HepG2 (cell line): ENCODE data around the gene RAB29. TPM values are rescaled to one million over a fixed set of nuclear protein-coding genes. Genes with fewer than 3 reads are reported as not detected.

ENCODE experiments used
- ARHGAP35 ChIP-seq: sonication (generic); formaldehyde crosslinking; IDR thresholded peaks from 2 replicates; pipeline ENCODE4 v1.9.0; 2022; ENCODE audit warnings: mild to moderate bottlenecking, inconsistent platforms, moderate library complexity, missing genetic modification reagents, borderline replicate concordance
- FOSL2 ChIP-seq: sonication (generic); formaldehyde crosslinking; IDR thresholded peaks from 2 replicates; pipeline ENCODE4 v1.4.0; 2020; ENCODE audit warnings: missing genetic modification reagents
- GZF1 ChIP-seq: sonication (generic); formaldehyde crosslinking; IDR thresholded peaks from 2 replicates; pipeline ENCODE4 v1.5.1; 2020; ENCODE audit warnings: mild to moderate bottlenecking, missing genetic modification reagents
- HOXA3 ChIP-seq: sonication (generic); formaldehyde crosslinking; IDR thresholded peaks from 2 replicates; pipeline ENCODE4 v1.5.0; 2020; ENCODE audit warnings: missing genetic modification reagents
- HOXA9 ChIP-seq: sonication (generic); formaldehyde crosslinking; IDR thresholded peaks from 2 replicates; pipeline ENCODE4 v1.8.1; 2022; ENCODE audit warnings: missing genetic modification reagents, mild to moderate bottlenecking, moderate library complexity, borderline replicate concordance
- HOXD1 ChIP-seq: sonication (generic); formaldehyde crosslinking; IDR thresholded peaks from 2 replicates; pipeline ENCODE4 v1.5.0; 2020; ENCODE audit warnings: missing genetic modification reagents
- KAT2B ChIP-seq: fragments of 150-350 bp; IDR thresholded peaks from 2 replicates; pipeline ENCODE4 v1.6.1; 2014; ENCODE audit warnings: low read depth, low read length, borderline replicate concordance
- KDM2A ChIP-seq: sonication (generic); formaldehyde crosslinking; IDR thresholded peaks from 2 replicates; pipeline ENCODE4 v1.4.0; 2020; ENCODE audit warnings: low read depth, missing genetic modification reagents, borderline replicate concordance
- PAXIP1 ChIP-seq: sonication (generic); formaldehyde crosslinking; conservative IDR thresholded peaks from 2 replicates; pipeline ENCODE4 v1.4.0; 2020; ENCODE audit warnings: mild to moderate bottlenecking, missing genetic modification reagents, moderate library complexity
- SAFB2 ChIP-seq: sonication (generic); formaldehyde crosslinking; IDR thresholded peaks from 2 replicates; pipeline ENCODE4 v1.5.1; 2020; ENCODE audit warnings: missing genetic modification reagents, low read depth, mild to moderate bottlenecking, borderline replicate concordance
- SRSF4 ChIP-seq: fragments of 200-400 bp; formaldehyde crosslinking; IDR thresholded peaks from one replicate; pipeline ENCODE4 v1.6.1; 2018; ENCODE audit warnings: mild to moderate bottlenecking, low read depth, low read length, moderate library complexity; ENCODE audit not compliant: poor library complexity, severe bottlenecking
- SYNCRIP ChIP-seq: fragments of 200-400 bp; formaldehyde crosslinking; IDR thresholded peaks from 2 replicates; pipeline ENCODE4 v1.6.1; 2018; ENCODE audit warnings: mild to moderate bottlenecking, low read depth, low read length; ENCODE audit not compliant: insufficient read depth
- TAF1 ChIP-seq: sonication (generic); formaldehyde crosslinking; IDR thresholded peaks from 2 replicates; pipeline ENCODE4 v1.4.0; 2020; ENCODE audit warnings: missing genetic modification reagents
- YY1 ChIP-seq: IDR thresholded peaks from 2 replicates; pipeline ENCODE4 v1.6.1; 2011; ENCODE audit warnings: low read length, low read depth, moderate library complexity, mild to moderate bottlenecking; ENCODE audit not compliant: insufficient read depth, insufficient replicate concordance
- ZNF414 ChIP-seq: sonication (generic); formaldehyde crosslinking; IDR thresholded peaks from 2 replicates; pipeline ENCODE4 v1.5.0; 2020; ENCODE audit warnings: missing genetic modification reagents
- ZNF546 ChIP-seq: sonication (generic); formaldehyde crosslinking; conservative IDR thresholded peaks from 2 replicates; pipeline ENCODE4 v1.8.1; 2023; ENCODE audit warnings: mild to moderate bottlenecking, missing genetic modification reagents
- ZNF572 ChIP-seq: sonication (generic); formaldehyde crosslinking; IDR thresholded peaks from 2 replicates; pipeline ENCODE4 v1.5.1; 2020; ENCODE audit warnings: mild to moderate bottlenecking, missing genetic modification reagents
- ZNF841 ChIP-seq: sonication (generic); formaldehyde crosslinking; IDR thresholded peaks from 2 replicates; pipeline ENCODE4 v1.8.1; 2023; ENCODE audit warnings: missing genetic modification reagents, borderline replicate concordance
- polyA plus RNA-seq, 8 experiments: library from polyadenylated mRNA; depleted of rRNA in 3 of 8; stranded (reverse) in 7 of 8; unstranded in 1 of 8; fragments of >200 nt; fragmentation: Illumina TruSeq in 4 of 8; extraction: Trizol in 4 of 8; gene quantifications; 2 replicates each; pipeline versions ENCODE4 v1.2.1 to v1.2.3, GENCODE V29; 2011 to 2016; ENCODE audit warnings: low read depth in 4 of 8, missing spikeins in 1 of 8, mixed read lengths in 1 of 8; ENCODE audit not compliant: insufficient read depth in 1 of 8
- total RNA-seq, 5 experiments: library from RNA; depleted of rRNA; stranded (reverse); fragments of >200 nt; fragmentation: Illumina TruSeq; extraction: Trizol; gene quantifications; 2 replicates each; pipeline ENCODE4 v1.2.3, GENCODE V29; 2016; ENCODE audit warnings: low read depth in 1 of 5
- TF ChIP-seq, protein P1 (sequence below), 2 experiments: IDR thresholded peaks; 2 replicates each; pipeline ENCODE4 v1.6.1; 2011 to 2012; ENCODE audit warnings: low read length in 2 of 2, borderline replicate concordance in 1 of 2, low read depth in 1 of 2, mild to moderate bottlenecking in 1 of 2, moderate library complexity in 1 of 2

RAB29 gene
- total and polyA plus RNA-seq, 2 of the 13 experiments (the other 11 are each of a cell fraction or from before 2014, with no cell fraction given), result 8.7 to 10.1 TPM

- TF ChIP-seq PAXIP1 (CRISPR knock-in tag), result peak; percentile 42; the same call in 1 of the 2 replicates
- no peak for TF ChIP-seq ZNF414 (CRISPR knock-in tag)
- peak; percentile 3; the same call in 1 of the 2 replicates for TF ChIP-seq FOSL2 (CRISPR knock-in tag)
- TF ChIP-seq YY1, result peak; percentile 92
- TF ChIP-seq SYNCRIP, result no peak
- peak; percentile 32; the same call in 1 of the 2 replicates for TF ChIP-seq TAF1 (CRISPR knock-in tag)
- no peak for TF ChIP-seq GZF1
- TF ChIP-seq SRSF4, result no peak
- no peak for TF ChIP-seq SAFB2 (CRISPR knock-in tag)
- TF ChIP-seq ARHGAP35, result no peak
- TF ChIP-seq HOXD1 (CRISPR knock-in tag), result no peak
- no peak for TF ChIP-seq KAT2B
- peak; percentile 98 for TF ChIP-seq HOXA3 (CRISPR knock-in tag)
- TF ChIP-seq, protein P1, sequence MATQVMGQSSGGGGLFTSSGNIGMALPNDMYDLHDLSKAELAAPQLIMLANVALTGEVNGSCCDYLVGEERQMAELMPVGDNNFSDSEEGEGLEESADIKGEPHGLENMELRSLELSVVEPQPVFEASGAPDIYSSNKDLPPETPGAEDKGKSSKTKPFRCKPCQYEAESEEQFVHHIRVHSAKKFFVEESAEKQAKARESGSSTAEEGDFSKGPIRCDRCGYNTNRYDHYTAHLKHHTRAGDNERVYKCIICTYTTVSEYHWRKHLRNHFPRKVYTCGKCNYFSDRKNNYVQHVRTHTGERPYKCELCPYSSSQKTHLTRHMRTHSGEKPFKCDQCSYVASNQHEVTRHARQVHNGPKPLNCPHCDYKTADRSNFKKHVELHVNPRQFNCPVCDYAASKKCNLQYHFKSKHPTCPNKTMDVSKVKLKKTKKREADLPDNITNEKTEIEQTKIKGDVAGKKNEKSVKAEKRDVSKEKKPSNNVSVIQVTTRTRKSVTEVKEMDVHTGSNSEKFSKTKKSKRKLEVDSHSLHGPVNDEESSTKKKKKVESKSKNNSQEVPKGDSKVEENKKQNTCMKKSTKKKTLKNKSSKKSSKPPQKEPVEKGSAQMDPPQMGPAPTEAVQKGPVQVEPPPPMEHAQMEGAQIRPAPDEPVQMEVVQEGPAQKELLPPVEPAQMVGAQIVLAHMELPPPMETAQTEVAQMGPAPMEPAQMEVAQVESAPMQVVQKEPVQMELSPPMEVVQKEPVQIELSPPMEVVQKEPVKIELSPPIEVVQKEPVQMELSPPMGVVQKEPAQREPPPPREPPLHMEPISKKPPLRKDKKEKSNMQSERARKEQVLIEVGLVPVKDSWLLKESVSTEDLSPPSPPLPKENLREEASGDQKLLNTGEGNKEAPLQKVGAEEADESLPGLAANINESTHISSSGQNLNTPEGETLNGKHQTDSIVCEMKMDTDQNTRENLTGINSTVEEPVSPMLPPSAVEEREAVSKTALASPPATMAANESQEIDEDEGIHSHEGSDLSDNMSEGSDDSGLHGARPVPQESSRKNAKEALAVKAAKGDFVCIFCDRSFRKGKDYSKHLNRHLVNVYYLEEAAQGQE (IDR thresholded peaks at IDR 0.05; ENCODE audit: borderline replicate concordance in 1 of 2, low read depth in 1 of 2, low read length in 2 of 2), result no peak
- TF ChIP-seq ZNF572 (CRISPR knock-in tag), result no peak
- no peak for TF ChIP-seq ZNF546 (CRISPR knock-in tag)
- TF ChIP-seq KDM2A, result peak; percentile 69
- no peak for TF ChIP-seq HOXA9 (CRISPR knock-in tag)
- TF ChIP-seq ZNF841 (CRISPR knock-in tag), result no peak
Observed at GRCh38 chr1:205750138-205751035, 24.9 kb downstream of the RAB29 start, which contains the start of gene NUCKS1 (continued).
